HG02678 (cell line): Measurements from ENCODE around the gene ARVCF.

ENCODE experiments used
- ATAC-seq: cut with Tn5 transposase; IDR thresholded peaks from one replicate; pipeline ENCODE4 v1.9.1; 2021; ENCODE audit warnings: mild to moderate bottlenecking, moderate library complexity; ENCODE audit not compliant: unreplicated experiment

The ARVCF gene

GRCh38 chr22:20002128-20002527, 14.5 kb downstream of the ARVCF start:
- ATAC-seq = no peak

- no peak for ATAC-seq
Measured at GRCh38 chr22:20001082-20001638, 15.5 kb downstream of the ARVCF start.

GRCh38 chr22:20000246-20001081, 16.2 kb downstream of the ARVCF start:
- ATAC-seq = no peak

- no peak for ATAC-seq
Measured at GRCh38 chr22:19998991-19999820, 17.4 kb downstream of the ARVCF start.

GRCh38 chr22:19998232-19998951, 18.2 kb downstream of the ARVCF start:
- no peak for ATAC-seq

GRCh38 chr22:19997561-19998231, 18.9 kb downstream of the ARVCF start:
- no peak for ATAC-seq

- ATAC-seq = no peak
Measured at GRCh38 chr22:19996694-19997384, 19.8 kb downstream of the ARVCF start.

GRCh38 chr22:19995611-19996339, 20.8 kb downstream of the ARVCF start:
- no peak for ATAC-seq

GRCh38 chr22:19994851-19995610, 21.6 kb downstream of the ARVCF start:
- no peak for ATAC-seq

GRCh38 chr22:19993926-19994325, 22.7 kb downstream of the ARVCF start:
- ATAC-seq = no peak

- ATAC-seq = no peak
Measured at GRCh38 chr22:19992921-19993355, 23.7 kb downstream of the ARVCF start.

GRCh38 chr22:19992481-19992911, 24.1 kb downstream of the ARVCF start:
- no peak for ATAC-seq

- no peak for ATAC-seq
Measured at GRCh38 chr22:19991645-19992451, 24.8 kb downstream of the ARVCF start.

- no peak for ATAC-seq
Measured at GRCh38 chr22:19991395-19991644, 25.3 kb downstream of the ARVCF start.

- ATAC-seq = no peak
Measured at GRCh38 chr22:19990609-19991394, 25.8 kb downstream of the ARVCF start.

- no peak for ATAC-seq
Measured at GRCh38 chr22:19990188-19990587, 26.4 kb downstream of the ARVCF start.

- no peak for ATAC-seq
Measured at GRCh38 chr22:19989725-19990067, 26.9 kb downstream of the ARVCF start.
